OCI-LY7 (cell line): Measurements from ENCODE around the gene CFAP61.

Source experiments
- EZH2phosphoT487 ChIP-seq: fragments of 200-600 bp; sonication (generic); IDR thresholded peaks from 2 replicates; pipeline ENCODE4 v1.6.1; 2018; ENCODE audit warnings: low read depth, borderline replicate concordance, mild to moderate bottlenecking, mixed run types, antibody characterized with exemption, low read length, moderate library complexity, mixed read lengths
- TF ChIP-seq, protein P1 (sequence below): fragments of 200-600 bp; sonication (generic); conservative IDR thresholded peaks from 2 replicates; pipeline ENCODE4 v1.5.1; 2014; ENCODE audit warnings: mild to moderate bottlenecking, antibody characterized with exemption, low read length, moderate library complexity, mixed read lengths

DNA sequence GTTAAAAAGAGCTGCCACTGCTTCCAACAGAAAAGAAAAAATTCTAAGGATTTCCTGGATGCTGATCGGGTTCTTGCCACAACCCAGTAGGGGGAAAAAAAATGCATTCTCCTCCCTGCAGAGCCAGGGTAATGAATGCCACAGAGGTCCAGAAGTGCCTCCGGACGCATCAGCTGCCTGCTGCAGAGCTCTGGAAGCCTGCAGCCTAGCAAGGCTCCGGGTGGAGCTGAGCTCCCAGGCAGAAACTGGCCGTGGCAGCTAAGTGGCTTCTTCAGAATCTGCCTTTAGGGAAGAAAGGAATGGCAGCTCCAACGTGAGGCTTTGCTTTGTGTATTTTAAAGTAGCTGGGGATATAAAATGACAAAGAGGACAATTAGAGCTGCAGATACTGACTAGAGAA, 155.0 kb downstream of the CFAP61 start:
- TF ChIP-seq, protein P1, sequence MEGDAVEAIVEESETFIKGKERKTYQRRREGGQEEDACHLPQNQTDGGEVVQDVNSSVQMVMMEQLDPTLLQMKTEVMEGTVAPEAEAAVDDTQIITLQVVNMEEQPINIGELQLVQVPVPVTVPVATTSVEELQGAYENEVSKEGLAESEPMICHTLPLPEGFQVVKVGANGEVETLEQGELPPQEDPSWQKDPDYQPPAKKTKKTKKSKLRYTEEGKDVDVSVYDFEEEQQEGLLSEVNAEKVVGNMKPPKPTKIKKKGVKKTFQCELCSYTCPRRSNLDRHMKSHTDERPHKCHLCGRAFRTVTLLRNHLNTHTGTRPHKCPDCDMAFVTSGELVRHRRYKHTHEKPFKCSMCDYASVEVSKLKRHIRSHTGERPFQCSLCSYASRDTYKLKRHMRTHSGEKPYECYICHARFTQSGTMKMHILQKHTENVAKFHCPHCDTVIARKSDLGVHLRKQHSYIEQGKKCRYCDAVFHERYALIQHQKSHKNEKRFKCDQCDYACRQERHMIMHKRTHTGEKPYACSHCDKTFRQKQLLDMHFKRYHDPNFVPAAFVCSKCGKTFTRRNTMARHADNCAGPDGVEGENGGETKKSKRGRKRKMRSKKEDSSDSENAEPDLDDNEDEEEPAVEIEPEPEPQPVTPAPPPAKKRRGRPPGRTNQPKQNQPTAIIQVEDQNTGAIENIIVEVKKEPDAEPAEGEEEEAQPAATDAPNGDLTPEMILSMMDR: no peak
- no peak for TF ChIP-seq EZH2phosphoT487
